ENCODE data around the gene LPP. TPM values are rescaled to one million over a fixed set of nuclear protein-coding genes. Genes with fewer than 3 reads are reported as not detected.

LPP gene
- total RNA-seq, 1 experiment from 2014 or later = 54.0 TPM

DNA sequence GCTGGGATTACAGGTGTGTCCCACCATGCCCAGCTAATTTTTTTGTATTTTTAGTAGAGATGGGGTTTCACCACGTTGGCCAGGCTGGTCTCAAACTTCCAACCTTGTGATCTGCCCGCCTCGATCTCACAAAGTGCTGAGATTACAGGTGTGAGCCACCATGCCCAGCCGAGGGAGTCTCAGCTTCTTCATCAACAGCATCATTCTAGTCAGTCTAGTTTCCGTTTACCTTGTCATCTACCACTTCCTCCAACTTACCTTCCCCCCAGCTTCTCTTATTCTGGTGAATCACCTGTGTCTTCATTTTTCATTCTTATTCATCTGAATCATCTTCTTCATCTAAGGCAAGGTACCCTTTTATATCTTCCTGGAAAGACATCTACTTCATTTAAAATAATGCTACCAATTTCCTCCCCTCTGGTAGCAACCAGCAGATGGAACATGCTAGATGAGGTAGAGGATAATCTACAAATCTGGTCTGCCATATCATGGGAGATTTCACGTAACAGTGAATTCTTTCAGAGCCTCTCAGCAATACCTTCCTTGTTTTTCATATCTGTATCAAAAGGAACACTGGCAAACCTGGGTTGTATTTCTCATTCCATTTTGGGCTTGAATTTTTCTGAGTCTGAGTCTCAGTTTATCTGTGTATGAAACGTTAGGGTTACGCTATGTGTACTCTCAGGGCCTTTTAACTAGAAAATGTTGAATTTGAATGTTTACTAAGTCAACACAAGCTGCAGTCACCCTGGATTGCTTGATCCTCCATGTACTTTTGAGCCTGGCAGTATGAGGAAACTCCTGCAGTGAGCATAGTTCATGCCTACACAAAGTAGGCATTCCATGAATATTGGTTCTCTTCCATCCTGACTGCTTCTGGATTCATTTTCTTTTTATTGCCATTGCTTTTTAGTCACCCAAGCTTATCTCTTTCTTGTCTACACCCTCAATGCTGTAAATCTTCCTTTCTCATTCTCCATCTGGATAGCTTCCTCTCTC lies 16.8 kb downstream of the LPP start:
- Histone ChIP-seq H3K9me2 (ENCODE audit: insufficient read depth) (no peaks in the 10 kb centered on the region), H3K36me3 (ENCODE audit: control insufficient read depth in 1 of 2, insufficient read depth in 2 of 2, low read length in 2 of 2) (no peaks in the 10 kb centered on the region), H3K4me1 (ENCODE audit: control insufficient read depth in 1 of 2, insufficient read depth in 2 of 2, low read length in 2 of 2) (peaks cover 2 to 21% of the 10 kb centered on the region in 2 experiments; a peak in 3 of 4 replicates), H4K20me1 (ENCODE audit: insufficient read depth) (no peaks in the 10 kb centered on the region), H3K9ac (ENCODE audit: low read length) (no peak overlapping the region), H3K79me2 (ENCODE audit: insufficient read depth, low read length) (peaks cover 77% of the 10 kb centered on the region), H3K4me3 (replicated peaks in 1 of 2; ENCODE audit: low read depth in 1 of 2, low read length in 2 of 2) (no peak overlapping the region), H2AFZ (ENCODE audit: low read depth, low read length, poor library complexity, severe bottlenecking) (no peak overlapping the region), H3K4me2 (ENCODE audit: low read length) (no peak overlapping the region), H3K27ac (ENCODE audit: low read depth, low read length) (no peak overlapping the region), H3K9me3 (ENCODE audit: control insufficient read depth in 1 of 2, insufficient read depth in 1 of 2, low read depth in 1 of 2, low read length in 2 of 2) (no peaks in the 10 kb centered on the region), H3K27me3 (ENCODE audit: insufficient read depth, low read length) (no peaks in the 10 kb centered on the region)
- DNase-seq (ENCODE audit: low read depth, low spot score) = no peak
- ChIA-PET CTCF (no interaction called here), RAD21 (ENCODE audit: low non-redundant PET in 1 of 2, low total read pairs in 2 of 2, uncharacterized antibody in 2 of 2, unreplicated experiment in 2 of 2) (no interaction called here), POLR2A (no interaction called here)
- BruUV-seq (replicated peaks) = no TSS peak
- intact Hi-C loops (cut with micrococcal nuclease) = no loop called here
- no peak for TF ChIP-seq FOSL1 (IDR thresholded peaks at IDR 0.05; ENCODE audit: low read depth)
- ATAC-seq = no peak

DNA sequence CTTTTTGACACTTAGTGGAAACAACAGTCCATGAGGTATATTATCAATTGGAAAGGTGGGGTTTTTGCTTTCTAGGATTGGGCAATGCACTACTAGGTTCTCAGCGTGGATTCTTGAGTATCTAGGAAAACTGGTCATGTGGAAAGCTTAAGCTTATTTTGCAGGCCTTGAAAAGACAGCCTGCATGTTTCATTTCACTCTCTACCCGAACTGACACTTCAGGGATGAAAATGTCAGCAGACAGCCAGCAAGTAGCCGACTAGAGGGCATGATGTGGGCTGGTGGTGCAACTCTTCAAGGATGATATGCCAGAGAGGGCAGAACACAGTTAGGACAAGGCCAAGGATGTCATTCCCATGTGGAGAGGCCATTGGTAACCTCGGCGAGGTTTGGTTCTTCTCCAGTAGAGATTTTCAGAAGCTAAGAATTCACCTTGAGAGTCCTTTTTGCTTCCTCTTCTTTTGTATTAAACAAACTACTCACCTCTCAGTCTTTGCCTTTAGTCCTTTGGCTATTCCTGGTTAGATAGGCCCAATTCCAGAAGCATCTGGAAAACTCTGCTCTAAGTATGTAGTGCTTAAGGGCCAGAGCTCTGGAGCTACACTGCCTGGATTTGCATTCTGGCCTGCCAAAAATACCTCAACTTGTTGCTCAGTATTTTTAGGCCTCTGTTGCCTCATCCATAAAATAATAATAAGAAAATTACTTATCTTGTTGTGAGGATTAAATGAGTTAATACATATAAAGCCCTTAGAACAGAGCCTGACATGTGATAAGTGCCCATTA lies 17.9 kb downstream of the LPP start:
- no peak overlapping the region for H3K4me3 ChIP-seq (replicated peaks in 1 of 2; ENCODE audit: low read depth in 1 of 2, low read length in 2 of 2)
- H2AFZ ChIP-seq (ENCODE audit: low read depth, low read length, poor library complexity, severe bottlenecking) = no peak overlapping the region
- H3K4me2 ChIP-seq (ENCODE audit: low read length) = no peak overlapping the region
- no peak overlapping the region for H3K27ac ChIP-seq (ENCODE audit: low read depth, low read length)
- intact Hi-C loops (cut with micrococcal nuclease) = no loop called here
- RAD21 ChIA-PET (ENCODE audit: low non-redundant PET in 1 of 2, low total read pairs in 2 of 2, uncharacterized antibody in 2 of 2, unreplicated experiment in 2 of 2) = no interaction called here
- no peaks in the 10 kb centered on the region for H4K20me1 ChIP-seq (ENCODE audit: insufficient read depth)
- H3K9me3 ChIP-seq (ENCODE audit: control insufficient read depth in 1 of 2, insufficient read depth in 1 of 2, low read depth in 1 of 2, low read length in 2 of 2) = no peaks in the 10 kb centered on the region
- POLR2A ChIA-PET = no interaction called here
- no peaks in the 10 kb centered on the region for H3K9me2 ChIP-seq (ENCODE audit: insufficient read depth)
- CTCF ChIA-PET = no interaction called here
- DNase-seq (ENCODE audit: low read depth, low spot score) (no peak), ATAC-seq (no peak)
- no peaks in the 10 kb centered on the region for H3K36me3 ChIP-seq (ENCODE audit: control insufficient read depth in 1 of 2, insufficient read depth in 2 of 2, low read length in 2 of 2)
- H3K79me2 ChIP-seq (ENCODE audit: insufficient read depth, low read length) = peaks cover 70% of the 10 kb centered on the region
- peaks cover 8 to 15% of the 10 kb centered on the region in 2 experiments; a peak in 2 of 4 replicates for H3K4me1 ChIP-seq (ENCODE audit: control insufficient read depth in 1 of 2, insufficient read depth in 2 of 2, low read length in 2 of 2)
- H3K27me3 ChIP-seq (ENCODE audit: insufficient read depth, low read length) = no peaks in the 10 kb centered on the region
- BruUV-seq (replicated peaks) = no TSS peak
- H3K9ac ChIP-seq (ENCODE audit: low read length) = no peak overlapping the region
- TF ChIP-seq CEBPB (IDR thresholded peaks at IDR 0.05; ENCODE audit: low read depth) = no peak
- no peak for TF ChIP-seq SRF (IDR thresholded peaks at IDR 0.05; ENCODE audit: low read depth)
- TF ChIP-seq, protein P1, sequence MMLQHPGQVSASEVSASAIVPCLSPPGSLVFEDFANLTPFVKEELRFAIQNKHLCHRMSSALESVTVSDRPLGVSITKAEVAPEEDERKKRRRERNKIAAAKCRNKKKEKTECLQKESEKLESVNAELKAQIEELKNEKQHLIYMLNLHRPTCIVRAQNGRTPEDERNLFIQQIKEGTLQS (IDR thresholded peaks at IDR 0.05) = no peak
- TF ChIP-seq ELF1 (IDR thresholded peaks at IDR 0.05; ENCODE audit: borderline replicate concordance, low read depth) = no peak
- no peak for TF ChIP-seq FOSL1 (IDR thresholded peaks at IDR 0.05; ENCODE audit: low read depth)
- no peak for TF ChIP-seq ZFX (IDR thresholded peaks at IDR 0.05)
- TF ChIP-seq, protein P2, sequence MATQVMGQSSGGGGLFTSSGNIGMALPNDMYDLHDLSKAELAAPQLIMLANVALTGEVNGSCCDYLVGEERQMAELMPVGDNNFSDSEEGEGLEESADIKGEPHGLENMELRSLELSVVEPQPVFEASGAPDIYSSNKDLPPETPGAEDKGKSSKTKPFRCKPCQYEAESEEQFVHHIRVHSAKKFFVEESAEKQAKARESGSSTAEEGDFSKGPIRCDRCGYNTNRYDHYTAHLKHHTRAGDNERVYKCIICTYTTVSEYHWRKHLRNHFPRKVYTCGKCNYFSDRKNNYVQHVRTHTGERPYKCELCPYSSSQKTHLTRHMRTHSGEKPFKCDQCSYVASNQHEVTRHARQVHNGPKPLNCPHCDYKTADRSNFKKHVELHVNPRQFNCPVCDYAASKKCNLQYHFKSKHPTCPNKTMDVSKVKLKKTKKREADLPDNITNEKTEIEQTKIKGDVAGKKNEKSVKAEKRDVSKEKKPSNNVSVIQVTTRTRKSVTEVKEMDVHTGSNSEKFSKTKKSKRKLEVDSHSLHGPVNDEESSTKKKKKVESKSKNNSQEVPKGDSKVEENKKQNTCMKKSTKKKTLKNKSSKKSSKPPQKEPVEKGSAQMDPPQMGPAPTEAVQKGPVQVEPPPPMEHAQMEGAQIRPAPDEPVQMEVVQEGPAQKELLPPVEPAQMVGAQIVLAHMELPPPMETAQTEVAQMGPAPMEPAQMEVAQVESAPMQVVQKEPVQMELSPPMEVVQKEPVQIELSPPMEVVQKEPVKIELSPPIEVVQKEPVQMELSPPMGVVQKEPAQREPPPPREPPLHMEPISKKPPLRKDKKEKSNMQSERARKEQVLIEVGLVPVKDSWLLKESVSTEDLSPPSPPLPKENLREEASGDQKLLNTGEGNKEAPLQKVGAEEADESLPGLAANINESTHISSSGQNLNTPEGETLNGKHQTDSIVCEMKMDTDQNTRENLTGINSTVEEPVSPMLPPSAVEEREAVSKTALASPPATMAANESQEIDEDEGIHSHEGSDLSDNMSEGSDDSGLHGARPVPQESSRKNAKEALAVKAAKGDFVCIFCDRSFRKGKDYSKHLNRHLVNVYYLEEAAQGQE (IDR thresholded peaks at IDR 0.05; ENCODE audit: low read depth) = no peak
- TF ChIP-seq SIN3A (IDR thresholded peaks at IDR 0.05; ENCODE audit: low read depth) = no peak
- no peak for TF ChIP-seq EZH2 (IDR thresholded peaks at IDR 0.05)
- no peak for TF ChIP-seq YY1 (IDR thresholded peaks at IDR 0.05; ENCODE audit: extremely low read depth, insufficient replicate concordance, low read depth, low read length)
- TF ChIP-seq, protein P3, sequence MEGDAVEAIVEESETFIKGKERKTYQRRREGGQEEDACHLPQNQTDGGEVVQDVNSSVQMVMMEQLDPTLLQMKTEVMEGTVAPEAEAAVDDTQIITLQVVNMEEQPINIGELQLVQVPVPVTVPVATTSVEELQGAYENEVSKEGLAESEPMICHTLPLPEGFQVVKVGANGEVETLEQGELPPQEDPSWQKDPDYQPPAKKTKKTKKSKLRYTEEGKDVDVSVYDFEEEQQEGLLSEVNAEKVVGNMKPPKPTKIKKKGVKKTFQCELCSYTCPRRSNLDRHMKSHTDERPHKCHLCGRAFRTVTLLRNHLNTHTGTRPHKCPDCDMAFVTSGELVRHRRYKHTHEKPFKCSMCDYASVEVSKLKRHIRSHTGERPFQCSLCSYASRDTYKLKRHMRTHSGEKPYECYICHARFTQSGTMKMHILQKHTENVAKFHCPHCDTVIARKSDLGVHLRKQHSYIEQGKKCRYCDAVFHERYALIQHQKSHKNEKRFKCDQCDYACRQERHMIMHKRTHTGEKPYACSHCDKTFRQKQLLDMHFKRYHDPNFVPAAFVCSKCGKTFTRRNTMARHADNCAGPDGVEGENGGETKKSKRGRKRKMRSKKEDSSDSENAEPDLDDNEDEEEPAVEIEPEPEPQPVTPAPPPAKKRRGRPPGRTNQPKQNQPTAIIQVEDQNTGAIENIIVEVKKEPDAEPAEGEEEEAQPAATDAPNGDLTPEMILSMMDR (IDR thresholded peaks at IDR 0.05 in 2 of 3, conservative IDR thresholded peaks at IDR 0.05 in 1 of 3; ENCODE audit: borderline replicate concordance in 1 of 3, insufficient read depth in 1 of 3, low read depth in 2 of 3, low read length in 2 of 3) = no peak
- no peak for TF ChIP-seq EZH2phosphoT487 (IDR thresholded peaks at IDR 0.05; ENCODE audit: borderline replicate concordance)
